GM23338 (cell line): Measurements from ENCODE around the gene APC. TPM values are rescaled to one million over a fixed set of nuclear protein-coding genes. Genes with fewer than 3 reads are reported as not detected.

Source experiments
- ATAC-seq: fragments of 200-7000 bp; cut with Tn5 transposase; 3 replicates; pipeline ENCODE4 v1.9.1; 2020
- DNase-seq: peaks from one replicate; pipeline ENCODE4 v3.0.0-alpha.2; 2015; ENCODE audit warnings: low spot score
- H2AFZ ChIP-seq: fragments of 200-600 bp; sonication (generic); 2 replicates; pipeline ENCODE4 v1.8.0; 2016; ENCODE audit warnings: antibody characterized with exemption, mild to moderate bottlenecking, moderate library complexity
- H3F3A ChIP-seq: fragments of 200-600 bp; sonication (generic); replicated peaks from 2 replicates; pipeline ENCODE4 v1.8.0; 2017; ENCODE audit warnings: antibody characterized with exemption, mixed run types, low read depth
- H3K27ac ChIP-seq: fragments of 200-600 bp; sonication (generic); 2 replicates; pipeline ENCODE4 v1.6.1; 2016; ENCODE audit warnings: low read depth
- H3K27me3 ChIP-seq: fragments of 200-600 bp; sonication (generic); 2 replicates; pipeline ENCODE4 v1.8.0; 2016; ENCODE audit warnings: mild to moderate bottlenecking, mixed run types, moderate library complexity; ENCODE audit not compliant: insufficient read depth
- H3K36me3 ChIP-seq: fragments of 200-600 bp; sonication (generic); 2 replicates; pipeline ENCODE4 v1.8.0; 2016; ENCODE audit warnings: mild to moderate bottlenecking; ENCODE audit not compliant: insufficient read depth
- H3K4me1 ChIP-seq: fragments of 200-600 bp; sonication (generic); 2 replicates; pipeline ENCODE4 v1.8.0; 2016; ENCODE audit warnings: mild to moderate bottlenecking, moderate library complexity; ENCODE audit not compliant: insufficient read depth
- H3K4me2 ChIP-seq: fragments of 200-600 bp; sonication (generic); 2 replicates; pipeline ENCODE4 v1.7.1; 2017; ENCODE audit warnings: mixed run types
- H3K4me3 ChIP-seq: fragments of 200-600 bp; sonication (generic); 2 replicates; pipeline ENCODE4 v1.6.1; 2016; ENCODE audit warnings: mixed run types
- H3K79me2 ChIP-seq: fragments of 200-600 bp; sonication (generic); replicated peaks from 2 replicates; pipeline ENCODE4 v1.8.0; 2017; ENCODE audit warnings: mild to moderate bottlenecking; ENCODE audit not compliant: insufficient read depth
- H3K9me2 ChIP-seq: fragments of 200-600 bp; sonication (generic); 2 replicates; pipeline ENCODE4 v1.8.0; 2017; ENCODE audit not compliant: insufficient read depth
- H4K20me1 ChIP-seq: fragments of 200-600 bp; sonication (generic); replicated peaks from 2 replicates; pipeline ENCODE4 v1.8.0; 2017; ENCODE audit warnings: mild to moderate bottlenecking; ENCODE audit not compliant: insufficient read depth
- H3K27ac Mint-ChIP-seq: 2 replicates; pipeline ENCODE4 v1.8.0; 2020; ENCODE audit warnings: inconsistent platforms, mild to moderate bottlenecking, moderate library complexity, mixed read lengths
- H3K27me3 Mint-ChIP-seq: 3 replicates; pipeline ENCODE4 v1.8.0; 2022; ENCODE audit warnings: low read depth, mild to moderate bottlenecking, moderate library complexity, mixed read lengths, inconsistent platforms; ENCODE audit not compliant: insufficient read depth, poor library complexity
- H3K36me3 Mint-ChIP-seq: 3 replicates; pipeline ENCODE4 v1.8.0; 2021; ENCODE audit warnings: low read depth, mild to moderate bottlenecking, inconsistent platforms, moderate library complexity, mixed read lengths
- H3K4me1 Mint-ChIP-seq: 3 replicates; pipeline ENCODE4 v1.8.0; 2020; ENCODE audit warnings: mild to moderate bottlenecking, inconsistent platforms, mixed read lengths
- H3K4me3 Mint-ChIP-seq: 3 replicates; pipeline ENCODE4 v1.8.0; 2021; ENCODE audit warnings: moderate library complexity, mild to moderate bottlenecking, inconsistent platforms, mixed read lengths
- H3K9me3 Mint-ChIP-seq: 3 replicates; pipeline ENCODE4 v1.8.0; 2020; ENCODE audit warnings: moderate library complexity, mild to moderate bottlenecking, inconsistent platforms, mixed read lengths
- CREB1 ChIP-seq: fragments of 250-450 bp; sonication (Bioruptor Pico); IDR thresholded peaks from 2 replicates; pipeline ENCODE4 v1.5.0; 2020; ENCODE audit warnings: low read depth, mild to moderate bottlenecking, moderate library complexity
- CTCF ChIP-seq, 2 experiments: fragments of 200-600 bp in 1 of 2; sonication (generic) in 1 of 2; conservative IDR thresholded peaks; 2 replicates each; pipeline versions ENCODE4 v1.5.1 to v1.6.1; 2016 to 2017; ENCODE audit warnings: antibody characterized with exemption in 2 of 2, low read depth in 2 of 2, mild to moderate bottlenecking in 2 of 2, moderate library complexity in 1 of 2
- ETS1 ChIP-seq: IDR thresholded peaks from 2 replicates; pipeline ENCODE4 v1.6.1; 2016; ENCODE audit warnings: antibody characterized with exemption
- EZH2phosphoT487 ChIP-seq: fragments of 200-600 bp; sonication (generic); IDR thresholded peaks from one replicate; pipeline ENCODE4 v1.8.1; 2018; ENCODE audit warnings: antibody characterized with exemption; ENCODE audit not compliant: unreplicated experiment
- JUNB ChIP-seq: IDR thresholded peaks from one replicate; pipeline ENCODE4 v1.6.1; 2016; ENCODE audit warnings: antibody characterized with exemption; ENCODE audit not compliant: unreplicated experiment
- NANOG ChIP-seq: IDR thresholded peaks from 2 replicates; pipeline ENCODE4 v1.6.1; 2016; ENCODE audit warnings: antibody characterized with exemption, borderline replicate concordance
- POLR2AphosphoS5 ChIP-seq: IDR thresholded peaks from 2 replicates; pipeline ENCODE4 v1.6.1; 2016; ENCODE audit warnings: antibody characterized with exemption, low read depth
- REST ChIP-seq: IDR thresholded peaks from one replicate; pipeline ENCODE4 v1.6.1; 2018; ENCODE audit warnings: antibody characterized with exemption; ENCODE audit not compliant: unreplicated experiment
- STAT1 ChIP-seq: IDR thresholded peaks from one replicate; pipeline ENCODE4 v1.6.1; 2016; ENCODE audit warnings: antibody characterized with exemption; ENCODE audit not compliant: unreplicated experiment
- ZNF114 ChIP-seq: fragments of 250-450 bp; sonication (Bioruptor Pico); IDR thresholded peaks from 2 replicates; pipeline ENCODE4 v1.5.0; 2020; ENCODE audit warnings: mild to moderate bottlenecking, moderate library complexity
- polyA plus RNA-seq: library from polyadenylated mRNA; unstranded; fragments of >200 nt; fragmentation: Nextera tagmentation; extraction: Ambion mirVana; gene quantifications from 2 replicates; pipeline ENCODE4 v1.2.1, GENCODE V29; 2016
- total RNA-seq: library from RNA; depleted of rRNA; stranded (reverse); fragments of >200 nt; shearing (Covaris generic); gene quantifications from 2 replicates; pipeline ENCODE4 v1.2.3, GENCODE V29; 2014

The APC gene
- total and polyA plus RNA-seq, 2 experiments from 2014 or later, result 42.4 to 62.9 TPM

DNA sequence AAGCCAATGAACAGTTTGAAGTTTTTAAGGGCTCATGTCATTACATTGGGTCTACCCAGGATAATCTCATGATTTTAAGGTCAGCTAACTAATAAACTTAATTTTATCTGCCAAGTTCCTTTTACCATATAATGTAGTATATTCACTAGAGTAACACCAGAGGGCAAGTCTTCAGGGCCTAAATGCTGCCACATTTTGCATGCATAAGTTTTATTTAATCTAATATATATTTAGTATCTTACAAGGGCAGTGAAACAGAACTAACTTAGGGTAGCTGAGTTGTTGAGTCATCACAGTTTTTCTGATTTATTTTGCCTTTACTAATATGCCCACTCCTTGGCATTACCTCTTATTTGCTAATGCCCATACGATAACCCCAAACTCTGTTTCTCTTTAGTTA, 8.1 kb upstream of the APC start (continued):
- TF ChIP-seq ZNF114 (CRISPR knock-in tag) (no peak), POLR2AphosphoS5 (no peak), EZH2phosphoT487 (no peak), NANOG (no peak), JUNB (no peak), STAT1 (no peak), REST (no peak), CTCF (conservative IDR thresholded peaks at IDR 0.05; ENCODE audit: low read depth in 2 of 2) (no peak), ETS1 (no peak)

GRCh38 chr5:112732131-112732530, 5.6 kb upstream of the APC start:
- no peak overlapping the region for H3K27ac Mint-ChIP-seq
- ATAC-seq (no peak), DNase-seq (no peak)
- Histone ChIP-seq H2AFZ (no peak overlapping the region), H3K4me1 (peaks cover 16% of the 10 kb centered on the region), H3K27ac (no peak overlapping the region), H3K4me2 (no peak overlapping the region), H3K9me2 (no peaks in the 10 kb centered on the region), H3K4me3 (no peak overlapping the region), H3K79me2 (peaks cover 82% of the 10 kb centered on the region), H3K27me3 (no peaks in the 10 kb centered on the region), H3K36me3 (no peaks in the 10 kb centered on the region), H4K20me1 (no peaks in the 10 kb centered on the region), H3F3A (peaks cover 2% of the 10 kb centered on the region; the same call in 1 of the 2 replicates)
- H3K4me3 Mint-ChIP-seq, result no peak overlapping the region
- H3K9me3 Mint-ChIP-seq, result no peaks in the 10 kb centered on the region
- no peaks in the 10 kb centered on the region for H3K27me3 Mint-ChIP-seq
- H3K4me1 Mint-ChIP-seq, result peaks cover 9% of the 10 kb centered on the region; the same call in 1 of the 3 replicates
- H3K36me3 Mint-ChIP-seq, result no peaks in the 10 kb centered on the region
- TF ChIP-seq CTCF (conservative IDR thresholded peaks at IDR 0.05; ENCODE audit: low read depth in 2 of 2), result no peak
- no peak for TF ChIP-seq CREB1 (CRISPR knock-in tag)
- TF ChIP-seq JUNB, result no peak
- no peak for TF ChIP-seq REST
- TF ChIP-seq ETS1, result no peak
- no peak for TF ChIP-seq NANOG
